Stromal cell of bone marrow (primary cell): ENCODE results near the gene EIF5A2.
A peak's percentile ranks its signal among the peaks of the same experiment; 100 is the strongest.
"Not testable (repeated sequence)": the region's sequence is repeated elsewhere in the genome, so short reads cannot be mapped to it uniquely, and the experiment has no call there.

ENCODE experiments used
- DNase-seq: peaks from one replicate; pipeline ENCODE4 v3.0.0-alpha.2; 2012; ENCODE audit warnings: low read depth

The EIF5A2 gene

GRCh38 chr3:170908235-170909116, at the start of gene EIF5A2:
EIF5A2 (minus strand) TSS chr3:170908637; CDS start chr3:170907806, 831 bp downstream.
- DNase-seq, result peak; percentile 91

- no peak for DNase-seq
These were observed 48.2 kb upstream of the EIF5A2 start for GRCh38 chr3:170956647-170957046.

GRCh38 chr3:170953736-170954135, 45.3 kb upstream of the EIF5A2 start:
- DNase-seq, result no peak

- DNase-seq, result no peak
These were observed 44.8 kb upstream of the EIF5A2 start for GRCh38 chr3:170953229-170953628.

GRCh38 chr3:170949211-170949610, 40.8 kb upstream of the EIF5A2 start:
- DNase-seq, result no peak

GRCh38 chr3:170947018-170947769, 38.8 kb upstream of the EIF5A2 start:
- no peak for DNase-seq

- DNase-seq, result no peak
These were observed 33.6 kb upstream of the EIF5A2 start for GRCh38 chr3:170942011-170942410.

- no peak for DNase-seq
These were observed 33.1 kb upstream of the EIF5A2 start for GRCh38 chr3:170941551-170941950.

GRCh38 chr3:170933039-170933438, 24.6 kb upstream of the EIF5A2 start:
- DNase-seq, result not testable (repeated sequence)

GRCh38 chr3:170923553-170923952, 15.1 kb upstream of the EIF5A2 start:
- DNase-seq, result not testable (repeated sequence)

GRCh38 chr3:170918715-170919114, 10.3 kb upstream of the EIF5A2 start:
- no peak for DNase-seq

GRCh38 chr3:170914690-170915089, 6.3 kb upstream of the EIF5A2 start:
- no peak for DNase-seq

GRCh38 chr3:170914212-170914611, 5.8 kb upstream of the EIF5A2 start:
- no peak for DNase-seq

GRCh38 chr3:170911051-170911450, 2.6 kb upstream of the EIF5A2 start:
- DNase-seq, result no peak

GRCh38 chr3:170910542-170910941, 2.1 kb upstream of the EIF5A2 start:
- DNase-seq, result no peak

- DNase-seq, result no peak
These were observed 879 bp upstream of the EIF5A2 start for GRCh38 chr3:170909129-170909903.

GRCh38 chr3:170907637-170908234, 701 bp downstream of the EIF5A2 start:
- DNase-seq, result no peak

- no peak for DNase-seq
These were observed 2.6 kb downstream of the EIF5A2 start for GRCh38 chr3:170905862-170906261.

GRCh38 chr3:170903123-170903522, 5.3 kb downstream of the EIF5A2 start:
- DNase-seq, result no peak

GRCh38 chr3:170899455-170899854, 9.0 kb downstream of the EIF5A2 start:
- no peak for DNase-seq

GRCh38 chr3:170897978-170898377, 10.5 kb downstream of the EIF5A2 start:
- DNase-seq, result no peak

- DNase-seq, result not testable (repeated sequence)
These were observed 11.2 kb downstream of the EIF5A2 start for GRCh38 chr3:170897199-170897598.
